Esophagus mucosa (tissue), 1 donor: Measurements from ENCODE around the gene CAPN8. TPM values are rescaled to one million over a fixed set of nuclear protein-coding genes. Genes with fewer than 3 reads are reported as not detected.

Source experiments
- ATAC-seq: fragments of 200-7000 bp; cut with Tn5 transposase; one replicate; pipeline ENCODE4 v1.9.1; 2020
- total RNA-seq: library from RNA; stranded (reverse); gene quantifications from one replicate; pipeline ENCODE4 v1.2.4, GENCODE V29; 2023
- donor health status: DM: yes; HTN: yes; CAD: no.

Gene CAPN8
- total RNA-seq, 1 donor from 2014 or later, result 1.2 TPM

GRCh38 chr1:223653431-223653830, 12.1 kb downstream of the CAPN8 start:
- ATAC-seq, result no peak

- no peak for ATAC-seq
Observed at GRCh38 chr1:223653015-223653414, 12.5 kb downstream of the CAPN8 start.

GRCh38 chr1:223652436-223652941, 13.0 kb downstream of the CAPN8 start:
- peak; percentile 67 for ATAC-seq

GRCh38 chr1:223651291-223651991, 14.1 kb downstream of the CAPN8 start:
- no peak for ATAC-seq

DNA sequence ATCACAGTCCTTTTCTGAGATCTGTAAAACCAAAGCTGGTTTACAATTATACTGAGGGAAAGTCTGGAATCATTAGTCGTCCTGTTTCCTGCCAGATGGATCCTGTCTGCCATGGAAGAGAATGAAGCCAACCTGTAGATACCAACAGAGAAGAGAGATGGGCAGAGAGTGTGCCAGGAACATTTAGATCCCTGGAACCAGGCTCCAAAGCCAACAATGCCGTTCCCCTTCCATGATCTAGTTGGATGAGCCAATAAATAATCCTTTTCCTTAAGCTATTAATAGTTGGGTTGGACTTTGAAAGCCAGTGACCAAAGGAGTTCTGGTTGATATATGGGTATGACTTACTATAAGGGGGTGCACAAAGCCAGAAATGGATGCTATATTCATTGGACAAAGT, 15.0 kb downstream of the CAPN8 start:
- no peak for ATAC-seq

- no peak for ATAC-seq
Observed at GRCh38 chr1:223649222-223649621, 16.3 kb downstream of the CAPN8 start.

DNA sequence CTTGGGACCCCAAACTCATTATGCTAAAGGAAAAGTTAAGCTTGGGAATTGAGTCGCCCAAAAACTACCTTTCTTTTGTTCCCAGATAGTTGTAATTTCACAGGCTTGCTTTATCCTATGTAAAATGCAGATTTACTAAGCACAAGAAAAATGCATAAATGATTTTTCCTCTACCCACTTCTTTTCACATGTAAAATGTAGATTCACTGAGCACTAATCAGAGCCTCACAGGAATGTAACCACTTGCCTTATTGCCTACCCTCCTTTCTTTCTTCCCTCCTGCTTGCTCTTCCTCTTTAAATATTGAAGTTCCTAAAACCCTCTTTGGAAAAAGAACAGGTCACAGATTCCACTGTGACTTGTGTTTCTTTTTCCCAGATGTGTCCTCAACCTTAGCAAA, 18.3 kb downstream of the CAPN8 start:
- no peak for ATAC-seq

DNA sequence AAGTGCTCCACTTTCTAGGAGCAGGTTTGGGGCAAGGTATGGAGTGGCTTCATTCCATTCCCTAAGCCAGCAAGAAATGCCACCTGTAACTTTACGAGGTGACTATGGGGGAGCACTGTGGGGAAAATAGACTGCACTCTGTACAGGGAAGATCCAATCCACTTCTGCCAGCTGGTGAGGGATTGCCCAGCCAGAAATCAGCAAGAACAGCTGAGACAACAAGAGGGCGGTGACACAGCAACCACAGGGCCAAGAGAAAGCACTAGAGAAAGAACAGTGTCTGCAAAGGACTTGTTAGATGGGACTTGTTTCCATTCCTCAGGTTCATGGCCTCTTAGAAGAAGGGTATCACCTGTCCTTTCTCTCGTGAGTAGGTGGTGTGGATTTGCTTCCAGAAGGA, 19.6 kb downstream of the CAPN8 start:
- ATAC-seq, result no peak

DNA sequence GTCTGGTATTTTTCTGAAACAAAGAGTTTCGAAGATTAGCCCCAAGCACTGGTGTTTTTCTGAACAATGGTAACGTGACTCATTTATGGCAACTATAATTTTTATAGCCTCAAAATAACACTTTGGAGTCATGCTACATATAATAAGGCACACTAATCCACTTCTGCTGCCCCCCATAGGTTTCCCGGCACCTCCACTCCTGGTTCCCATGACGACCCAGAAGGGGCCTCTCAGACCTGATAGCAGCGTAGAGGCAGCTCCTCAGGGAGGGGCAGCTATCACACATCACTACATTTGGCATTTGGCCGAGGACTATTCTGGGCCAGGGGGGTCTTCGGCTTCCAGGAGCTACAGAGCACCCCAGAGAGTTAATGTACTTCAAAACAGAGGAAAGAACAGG, 23.3 kb downstream of the CAPN8 start:
- no peak for ATAC-seq

GRCh38 chr1:223641523-223642039, 23.9 kb downstream of the CAPN8 start:
- no peak for ATAC-seq

DNA sequence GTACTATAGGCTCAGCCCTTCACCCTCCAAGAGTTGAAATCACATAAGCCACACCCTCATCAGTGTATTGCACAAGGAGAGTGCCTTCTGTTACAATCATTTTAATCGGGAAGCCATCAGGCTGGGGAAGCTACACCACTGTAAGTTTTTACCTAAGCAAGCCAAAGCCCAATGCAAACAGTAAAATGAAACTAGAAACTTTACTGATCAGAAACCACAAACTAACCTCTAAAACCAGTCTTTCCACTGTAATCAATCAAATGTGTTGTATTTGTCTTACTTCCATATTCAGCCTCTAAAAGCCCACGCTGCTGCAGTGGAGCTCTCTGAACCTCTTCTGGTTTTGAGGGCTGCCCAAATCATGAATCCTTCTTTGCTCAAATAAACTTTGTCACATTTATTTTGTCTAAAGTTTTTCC, 26.2 kb downstream of the CAPN8 start:
- ATAC-seq, result peak; percentile 92

DNA sequence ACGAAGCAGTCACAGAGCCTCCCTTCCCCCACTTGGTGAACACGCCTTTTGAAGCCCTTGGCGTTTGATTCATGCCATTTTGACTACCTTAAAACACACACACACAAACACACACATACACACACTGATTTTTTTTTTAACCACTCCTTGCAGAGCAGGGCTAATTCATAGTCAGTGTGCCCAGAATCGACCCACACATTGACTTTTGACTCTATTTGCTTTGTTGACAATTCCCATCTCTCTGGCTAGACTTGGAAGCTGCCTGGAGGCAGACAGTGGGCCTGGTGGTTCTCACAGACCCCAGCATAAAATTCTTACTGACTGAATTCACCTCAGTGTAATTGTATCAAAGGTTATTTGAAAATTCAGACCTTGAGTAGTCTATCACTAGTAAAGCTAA, 30.3 kb downstream of the CAPN8 start:
- no peak for ATAC-seq

- ATAC-seq, result no peak
Observed at GRCh38 chr1:223634423-223634822, 31.1 kb downstream of the CAPN8 start.

DNA sequence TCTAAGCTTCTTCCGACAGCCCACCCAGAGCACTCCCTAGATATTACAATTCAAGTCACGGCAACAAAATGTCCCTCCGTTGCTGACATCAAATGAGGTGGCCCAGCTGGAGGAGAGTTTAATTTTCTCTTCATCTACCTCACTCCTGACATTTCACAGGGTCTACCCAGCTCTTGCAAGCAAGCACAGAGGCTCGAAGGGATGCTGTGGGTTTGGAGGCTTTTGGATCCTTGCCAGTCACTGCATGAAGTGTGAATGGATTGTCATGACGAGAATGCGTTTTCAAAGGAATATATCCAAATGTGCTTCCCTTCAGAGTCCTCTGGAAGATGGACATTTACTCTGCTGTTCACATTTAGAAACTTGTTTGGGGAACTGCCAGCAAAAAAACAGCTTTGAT, 33.5 kb downstream of the CAPN8 start:
- ATAC-seq, result no peak

- ATAC-seq, result no peak
Observed at GRCh38 chr1:223631473-223631872, 34.0 kb downstream of the CAPN8 start.

- ATAC-seq, result no peak
Observed at GRCh38 chr1:223629126-223629457, 36.4 kb downstream of the CAPN8 start.

DNA sequence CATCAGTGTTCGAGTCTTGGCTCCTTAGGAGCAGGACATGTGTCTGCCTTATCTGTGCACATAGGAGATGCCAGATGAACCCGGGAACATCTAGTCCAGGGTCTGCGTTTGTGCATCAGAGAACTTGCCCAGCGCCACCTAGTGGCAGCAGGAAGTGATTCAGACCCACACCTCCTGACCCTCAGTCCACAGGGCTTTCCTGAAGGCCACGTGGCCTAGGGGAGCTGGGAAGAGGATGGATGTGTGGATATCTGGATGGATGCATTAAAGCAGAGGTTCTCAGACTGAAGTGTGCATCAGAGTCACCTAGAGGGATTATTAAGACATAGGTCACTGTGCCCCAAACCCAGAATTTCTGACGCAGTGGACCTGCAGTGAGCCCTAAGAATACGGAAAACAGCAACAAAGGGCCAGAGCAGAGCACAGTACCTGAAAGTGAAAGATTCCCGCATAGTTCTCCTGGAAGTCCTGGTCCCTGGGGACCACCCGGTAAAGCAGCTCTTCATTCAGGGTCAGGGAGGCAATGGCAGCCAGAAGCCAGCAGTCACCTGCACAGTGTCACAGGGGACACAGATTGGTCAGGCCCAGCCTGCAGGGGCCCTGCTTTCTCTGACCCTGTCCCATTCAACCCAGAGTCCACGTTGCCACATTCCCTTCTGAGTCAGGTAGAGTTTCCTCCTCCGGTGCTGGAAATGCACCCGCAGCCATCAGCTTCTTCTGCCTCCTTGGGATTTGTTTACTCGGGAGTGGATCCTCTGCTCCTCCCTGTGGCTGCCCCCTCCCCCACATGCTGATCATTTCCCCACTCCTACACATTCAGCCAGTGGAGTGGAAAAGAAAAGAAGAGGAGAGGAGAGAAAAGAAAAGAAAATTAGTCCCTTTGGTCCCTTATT, 37.0 kb downstream of the CAPN8 start:
- ATAC-seq, result peak; percentile 48

- no peak for ATAC-seq
Observed at GRCh38 chr1:223622132-223622842, 43.2 kb downstream of the CAPN8 start.

DNA sequence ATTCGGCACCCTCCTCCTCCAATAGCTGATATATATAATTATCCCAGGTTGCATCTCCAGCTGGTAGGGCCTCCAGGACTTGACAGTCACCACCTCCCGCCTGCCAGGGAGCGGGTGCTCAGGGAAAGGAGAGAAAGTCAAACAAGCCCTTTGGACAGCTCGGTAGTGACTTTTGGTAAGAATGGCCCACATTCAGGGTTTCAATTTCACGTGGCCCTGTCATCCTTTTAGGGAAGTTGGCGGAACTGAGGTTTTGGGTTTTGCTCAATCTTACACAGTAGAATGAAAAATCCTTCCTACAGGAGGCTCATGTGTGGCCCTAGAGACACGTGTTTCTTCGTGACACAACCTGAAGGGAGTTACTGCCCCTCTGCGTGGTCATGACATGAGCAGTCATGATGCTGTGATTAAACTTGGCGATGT, 44.2 kb downstream of the CAPN8 start:
- no peak for ATAC-seq

- no peak for ATAC-seq
Observed at GRCh38 chr1:223620297-223620897, 45.1 kb downstream of the CAPN8 start.

DNA sequence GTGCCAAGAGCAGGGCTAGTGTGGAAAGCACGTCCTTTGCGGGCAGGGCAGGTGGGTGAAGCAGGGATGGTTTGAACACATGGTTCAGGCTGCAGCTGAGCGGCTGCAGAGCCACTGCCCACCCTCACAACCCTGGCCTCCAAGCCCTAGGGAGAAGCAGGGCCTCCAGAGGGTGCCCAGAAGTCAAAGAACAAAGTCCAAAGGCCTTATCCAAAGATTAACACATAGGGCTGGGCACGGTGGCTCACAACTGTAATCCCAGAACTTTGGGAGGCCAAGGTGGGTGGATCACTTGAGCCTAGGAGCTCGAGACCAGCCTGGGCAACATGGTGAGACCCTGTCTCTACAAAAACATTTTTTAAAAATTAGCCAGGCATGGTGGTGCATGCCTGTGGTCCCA, 46.8 kb downstream of the CAPN8 start:
- no peak for ATAC-seq

DNA sequence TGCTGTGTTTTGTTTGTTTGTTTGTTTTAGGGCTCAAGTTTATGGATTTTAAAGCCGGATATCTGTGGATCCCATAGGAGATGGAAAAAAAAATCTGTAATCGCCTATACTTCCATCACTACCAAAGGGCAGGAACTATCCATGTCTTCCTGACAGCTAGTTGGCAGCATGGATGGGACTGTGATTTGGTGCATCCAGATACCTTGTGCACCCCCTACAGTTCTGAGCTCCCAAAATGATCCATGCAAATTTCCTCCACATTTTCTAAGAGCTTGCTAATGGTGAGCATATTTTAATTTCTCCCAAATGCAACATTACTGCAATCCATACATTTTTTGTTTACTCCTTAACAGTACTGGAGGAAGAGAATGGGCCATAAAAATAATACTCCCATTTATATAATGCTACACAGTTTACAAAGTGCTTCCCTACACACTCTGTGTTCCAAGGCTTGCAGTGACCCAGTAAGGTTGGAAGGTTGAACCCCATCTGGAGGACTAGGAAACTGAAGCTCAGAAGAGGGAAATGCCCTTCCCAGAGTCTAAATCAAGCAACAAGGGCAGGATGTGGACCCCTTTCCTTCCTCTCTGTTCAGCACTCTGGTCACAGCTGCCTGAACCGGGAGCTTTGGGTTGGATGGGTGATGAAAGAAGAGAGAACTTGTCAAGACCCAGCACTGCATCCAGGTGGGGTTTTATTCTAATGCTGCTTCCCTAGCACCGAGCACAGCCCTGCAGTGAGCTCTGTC, 48.0 kb downstream of the CAPN8 start:
- ATAC-seq, result no peak
